SJSA1 (cell line): ENCODE results near the gene STAB2. TPM values are rescaled to one million over a fixed set of nuclear protein-coding genes. Genes with fewer than 3 reads are reported as not detected.

Experiments used
- DNase-seq, 2 experiments: peaks; one replicate each; pipeline ENCODE4 v3.0.0-alpha.2; 2015 to 2020; ENCODE audit warnings: low spot score in 2 of 2, low read depth in 1 of 2
- H3K27ac ChIP-seq: fragments of 250-450 bp; sonication (Bioruptor Pico); 2 replicates; pipeline ENCODE4 v1.5.1; 2020; ENCODE audit warnings: mild to moderate bottlenecking, moderate library complexity
- H3K27me3 ChIP-seq: fragments of 250-450 bp; sonication (Bioruptor Pico); replicated peaks from 2 replicates; pipeline ENCODE4 v1.5.1; 2020; ENCODE audit warnings: mild to moderate bottlenecking, moderate library complexity
- H3K36me3 ChIP-seq: fragments of 250-450 bp; sonication (Bioruptor Pico); 2 replicates; pipeline ENCODE4 v1.5.1; 2020; ENCODE audit warnings: mild to moderate bottlenecking
- H3K4me1 ChIP-seq: fragments of 250-450 bp; sonication (Bioruptor Pico); replicated peaks from 2 replicates; pipeline ENCODE4 v1.6.1; 2021; ENCODE audit warnings: mild to moderate bottlenecking
- H3K4me3 ChIP-seq: fragments of 250-450 bp; sonication (Bioruptor Pico); 2 replicates; pipeline ENCODE4 v1.5.1; 2020; ENCODE audit warnings: mild to moderate bottlenecking
- H3K9me3 ChIP-seq: fragments of 250-450 bp; sonication (Bioruptor Pico); replicated peaks from 2 replicates; pipeline ENCODE4 v1.5.1; 2020; ENCODE audit warnings: mild to moderate bottlenecking
- total RNA-seq: library from RNA; depleted of rRNA; stranded (reverse); fragments of >200 nt; shearing (Covaris generic); gene quantifications from 2 replicates; pipeline ENCODE4 v1.2.3, GENCODE V29; 2014

STAB2 gene
- total RNA-seq, 1 experiment from 2014 or later = not detected

DNA sequence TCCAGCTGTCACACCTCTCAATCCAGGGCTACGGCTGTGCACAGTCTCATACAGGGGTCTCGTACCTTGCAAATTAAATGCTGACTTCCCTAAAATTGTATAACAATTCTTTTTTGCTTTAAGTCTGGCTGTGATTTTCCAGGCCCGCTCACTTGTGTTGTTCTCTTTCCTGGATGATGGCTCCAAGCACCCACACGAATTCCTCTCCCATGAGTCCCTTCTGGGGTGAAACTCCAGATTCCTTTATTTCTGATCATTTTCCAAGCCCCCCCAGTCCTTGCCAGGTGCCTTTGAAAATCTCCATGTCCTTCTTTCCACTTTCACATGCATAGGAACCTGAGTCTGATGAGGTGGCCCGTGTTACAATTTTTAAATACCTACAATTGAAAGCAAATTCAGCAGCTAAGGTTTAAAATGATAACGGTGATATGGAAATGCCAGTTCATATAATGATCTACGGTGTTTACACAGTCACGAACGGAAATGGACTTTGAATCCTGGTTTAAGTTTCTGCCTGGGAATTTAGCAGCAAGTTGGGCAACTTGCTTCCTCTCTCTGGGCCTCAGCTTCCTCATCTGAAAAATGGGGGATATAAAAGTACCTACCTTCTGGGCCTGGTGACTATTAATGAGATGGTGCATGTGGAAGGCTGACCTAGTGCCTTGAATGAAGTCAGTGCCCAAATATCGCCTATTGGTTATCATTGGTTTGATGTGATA lies 85.5 kb downstream of the STAB2 start:
- Histone ChIP-seq H3K27me3 (no peaks in the 10 kb centered on the region; the same call in 1 of the 2 replicates), H3K27ac (no peak overlapping the region), H3K4me1 (no peaks in the 10 kb centered on the region), H3K36me3 (no peaks in the 10 kb centered on the region), H3K9me3 (no peaks in the 10 kb centered on the region), H3K4me3 (no peak overlapping the region)
- DNase-seq = no peak

DNA sequence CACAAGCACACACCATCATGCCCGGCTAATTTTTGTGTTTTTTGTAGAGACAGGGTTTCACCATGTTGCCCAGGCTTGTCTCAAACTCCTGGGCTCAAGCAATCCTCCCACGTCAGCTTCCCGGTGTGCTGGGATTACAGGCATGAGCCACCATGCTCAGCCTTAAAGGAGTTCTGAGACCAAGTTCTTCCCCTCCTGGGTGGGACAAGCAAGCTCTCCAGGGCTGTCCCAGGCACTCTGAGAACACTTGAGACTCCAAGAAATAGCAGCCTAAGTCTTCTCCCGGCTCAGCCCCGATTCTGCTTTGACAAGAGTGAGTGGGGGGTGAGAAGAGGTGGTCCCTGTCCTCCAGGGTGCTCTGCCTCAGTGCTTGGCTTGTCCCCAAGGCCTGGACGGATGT lies 86.4 kb downstream of the STAB2 start:
- DNase-seq = no peak
- Histone ChIP-seq H3K27me3 (no peaks in the 10 kb centered on the region; the same call in 1 of the 2 replicates), H3K27ac (no peak overlapping the region), H3K9me3 (no peaks in the 10 kb centered on the region), H3K36me3 (no peaks in the 10 kb centered on the region), H3K4me3 (no peak overlapping the region), H3K4me1 (no peaks in the 10 kb centered on the region)

DNA sequence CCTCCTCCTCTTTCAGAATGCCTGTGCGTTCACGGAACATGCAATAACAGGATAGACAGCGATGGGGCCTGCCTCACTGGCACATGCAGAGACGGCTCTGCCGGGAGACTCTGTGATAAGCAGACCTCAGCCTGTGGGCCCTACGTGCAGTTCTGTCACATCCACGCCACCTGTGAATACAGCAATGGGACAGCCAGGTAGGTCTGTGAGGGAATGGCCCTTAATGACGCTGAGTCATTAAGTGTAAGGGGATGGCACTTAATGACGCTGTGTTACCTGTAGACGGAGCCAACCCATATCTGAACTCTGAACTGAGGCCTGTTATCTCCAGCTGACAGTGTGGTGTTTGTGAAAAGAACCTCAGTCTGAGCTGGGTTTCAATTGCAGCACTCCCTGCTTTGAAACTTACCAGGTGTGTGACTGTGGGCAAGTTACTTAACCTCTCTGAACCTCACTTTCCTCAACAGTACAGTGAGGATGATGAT lies 86.9 kb downstream of the STAB2 start:
- no peaks in the 10 kb centered on the region for H3K4me1 ChIP-seq
- no peak overlapping the region for H3K4me3 ChIP-seq
- no peaks in the 10 kb centered on the region for H3K36me3 ChIP-seq
- H3K9me3 ChIP-seq = no peaks in the 10 kb centered on the region
- H3K27me3 ChIP-seq = no peaks in the 10 kb centered on the region; the same call in 1 of the 2 replicates
- no peak for DNase-seq
- H3K27ac ChIP-seq = no peak overlapping the region

DNA sequence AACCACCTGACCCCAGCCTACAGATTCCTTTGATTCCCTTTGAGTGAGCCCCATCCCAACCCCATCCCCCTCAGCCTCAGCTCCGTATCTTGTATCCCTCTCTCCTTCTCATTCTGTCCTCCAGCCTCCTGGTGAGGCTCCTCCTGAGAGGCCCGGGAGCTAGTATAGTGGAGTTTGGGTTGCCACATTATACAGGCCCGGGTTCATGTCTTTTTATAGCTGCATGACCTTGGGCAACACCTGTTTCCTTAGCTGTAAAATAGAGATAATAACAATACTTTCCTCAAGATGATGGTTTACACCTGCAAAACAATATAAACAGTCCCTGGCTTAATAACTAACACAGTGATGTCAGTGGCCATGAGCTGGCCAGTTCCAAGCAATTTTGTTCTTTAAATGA lies 89.8 kb downstream of the STAB2 start:
- Histone ChIP-seq H3K9me3 (no peaks in the 10 kb centered on the region), H3K27me3 (no peaks in the 10 kb centered on the region; the same call in 1 of the 2 replicates), H3K36me3 (no peaks in the 10 kb centered on the region), H3K4me3 (no peak overlapping the region), H3K4me1 (no peaks in the 10 kb centered on the region), H3K27ac (no peak overlapping the region)
- no peak for DNase-seq

DNA sequence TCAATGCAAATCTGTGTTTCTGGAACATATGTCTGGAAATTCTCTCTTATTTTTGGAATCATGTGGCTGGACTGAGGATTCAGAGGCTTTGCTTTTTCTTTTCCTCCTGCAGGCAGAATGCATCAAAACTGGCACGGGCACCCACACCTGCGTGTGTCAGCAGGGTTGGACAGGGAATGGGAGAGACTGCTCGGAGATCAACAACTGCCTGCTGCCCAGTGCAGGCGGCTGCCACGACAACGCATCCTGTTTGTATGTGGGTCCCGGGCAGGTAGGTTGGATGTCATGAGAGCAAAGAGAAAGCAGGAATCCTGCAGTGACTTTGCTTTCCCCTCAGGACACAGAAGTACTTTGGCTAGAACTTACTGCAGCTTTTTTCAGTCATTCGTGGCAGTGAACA lies 90.3 kb downstream of the STAB2 start:
- Histone ChIP-seq H3K27ac (no peak overlapping the region), H3K9me3 (no peaks in the 10 kb centered on the region), H3K4me1 (no peaks in the 10 kb centered on the region), H3K36me3 (no peaks in the 10 kb centered on the region), H3K4me3 (no peak overlapping the region), H3K27me3 (no peaks in the 10 kb centered on the region; the same call in 1 of the 2 replicates)
- DNase-seq = no peak

DNA sequence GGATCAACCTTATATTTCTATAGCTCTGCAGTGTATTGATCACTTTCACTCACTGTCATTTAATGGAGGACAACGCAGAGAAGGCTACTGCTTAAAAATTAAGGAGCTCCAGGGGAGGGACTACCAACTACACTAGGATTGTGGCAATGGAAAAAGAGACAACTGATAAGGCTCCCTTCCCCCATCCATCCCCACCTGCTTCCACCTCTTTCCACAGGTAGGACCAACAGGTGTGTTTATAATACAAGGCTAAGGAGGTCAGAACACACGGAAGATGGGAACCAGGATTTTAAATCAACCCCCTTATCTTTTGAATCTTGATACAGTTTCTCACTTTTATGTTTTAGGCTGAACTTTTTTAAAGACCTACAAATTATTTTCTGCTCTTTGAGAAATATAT lies 90.8 kb downstream of the STAB2 start:
- no peaks in the 10 kb centered on the region; the same call in none of the 2 replicates for H3K27me3 ChIP-seq
- H3K27ac ChIP-seq = no peak overlapping the region
- H3K9me3 ChIP-seq = no peaks in the 10 kb centered on the region
- no peaks in the 10 kb centered on the region for H3K36me3 ChIP-seq
- DNase-seq = no peak
- H3K4me3 ChIP-seq = no peak overlapping the region
- no peaks in the 10 kb centered on the region for H3K4me1 ChIP-seq

DNA sequence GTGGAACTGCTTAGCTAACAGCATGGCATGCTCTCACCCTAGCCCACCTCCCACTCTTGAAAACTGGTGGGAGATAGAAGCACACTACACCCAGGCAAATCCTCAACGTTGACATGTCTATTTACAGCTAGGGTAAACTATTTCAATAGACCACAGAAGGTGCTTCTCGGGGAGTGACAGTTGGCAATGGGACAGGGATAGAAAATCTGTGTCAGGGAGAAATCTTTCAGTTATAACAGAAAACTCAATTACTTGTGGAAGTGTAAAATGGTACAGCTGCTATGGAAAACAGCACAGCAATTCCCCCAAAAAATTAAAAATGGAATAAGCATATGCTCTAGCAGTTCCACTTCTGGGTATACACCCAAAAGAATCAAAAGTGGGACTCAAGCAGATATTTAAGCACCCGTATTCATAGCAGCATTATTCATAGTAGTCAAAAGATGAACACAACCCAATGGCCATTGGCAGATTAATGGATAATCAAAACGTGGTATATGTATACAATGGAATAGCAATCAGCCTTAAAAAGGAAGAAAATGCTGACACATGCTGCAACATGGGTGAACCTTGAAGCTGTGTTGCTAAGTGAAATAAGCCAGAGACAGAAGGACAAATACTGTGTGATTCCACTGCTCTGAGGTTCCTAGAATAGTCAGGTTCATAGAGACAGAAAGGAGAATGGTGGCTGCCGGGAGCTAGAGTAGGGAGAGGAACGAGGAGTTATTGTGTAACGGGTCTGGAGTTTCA lies 92.5 kb downstream of the STAB2 start:
- no peaks in the 10 kb centered on the region for H3K9me3 ChIP-seq
- no peaks in the 10 kb centered on the region for H3K36me3 ChIP-seq
- H3K4me3 ChIP-seq = no peak overlapping the region
- H3K4me1 ChIP-seq = no peaks in the 10 kb centered on the region
- no peaks in the 10 kb centered on the region; the same call in none of the 2 replicates for H3K27me3 ChIP-seq
- no peak for DNase-seq
- no peak overlapping the region for H3K27ac ChIP-seq

DNA sequence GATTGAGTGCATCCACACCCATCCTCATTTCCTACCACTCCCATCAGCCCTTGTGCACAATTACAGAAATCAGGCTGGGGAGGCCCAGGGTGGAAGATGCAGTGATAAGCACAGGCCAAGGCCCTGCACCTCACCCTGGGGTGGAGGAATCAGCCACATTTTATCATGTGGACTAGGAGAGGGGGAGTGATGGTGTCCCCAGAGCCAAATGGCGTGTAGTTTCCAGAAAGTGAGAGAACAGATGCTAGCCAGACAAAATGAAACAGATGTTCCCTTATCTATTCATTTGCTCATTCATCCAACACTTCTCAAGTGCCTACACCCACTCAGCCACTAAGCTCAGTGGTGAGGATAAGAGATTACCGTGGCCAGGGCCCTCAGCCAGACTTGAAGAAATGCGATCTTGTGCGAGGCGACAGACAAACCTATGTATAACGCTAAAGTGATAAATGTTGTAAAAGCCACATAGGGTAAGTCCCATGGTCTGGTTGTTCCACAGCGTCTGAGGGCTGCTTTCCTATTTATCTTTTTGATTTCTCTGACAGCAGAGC lies 93.6 kb downstream of the STAB2 start:
- Histone ChIP-seq H3K9me3 (no peaks in the 10 kb centered on the region), H3K27ac (no peak overlapping the region), H3K36me3 (no peaks in the 10 kb centered on the region), H3K4me3 (no peak overlapping the region), H3K4me1 (no peaks in the 10 kb centered on the region), H3K27me3 (no peaks in the 10 kb centered on the region; the same call in 1 of the 2 replicates)
- no peak for DNase-seq

DNA sequence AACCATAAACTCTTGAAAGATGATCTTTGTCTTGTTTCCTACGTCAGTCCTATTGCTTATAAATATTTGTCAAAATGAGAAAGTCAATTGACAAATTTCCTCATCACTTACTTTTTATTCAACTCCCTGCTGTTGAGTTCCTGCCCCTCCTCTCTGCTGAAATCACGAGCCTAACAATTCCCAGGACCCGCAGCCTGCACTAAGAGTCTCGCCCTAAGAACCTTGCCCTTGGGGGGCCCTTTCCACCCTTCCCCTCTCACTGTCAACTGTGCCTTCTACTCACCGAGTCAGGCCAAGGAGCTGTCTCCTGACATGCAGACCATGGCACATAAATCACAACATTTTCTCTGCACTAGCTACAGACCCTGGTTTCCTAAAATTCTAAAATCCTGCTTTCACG lies 99.0 kb downstream of the STAB2 start:
- no peak overlapping the region for H3K27ac ChIP-seq
- H3K36me3 ChIP-seq = no peaks in the 10 kb centered on the region
- H3K4me3 ChIP-seq = no peak overlapping the region
- no peaks in the 10 kb centered on the region for H3K9me3 ChIP-seq
- no peak for DNase-seq
- no peaks in the 10 kb centered on the region for H3K4me1 ChIP-seq
- H3K27me3 ChIP-seq = no peaks in the 10 kb centered on the region; the same call in 1 of the 2 replicates

DNA sequence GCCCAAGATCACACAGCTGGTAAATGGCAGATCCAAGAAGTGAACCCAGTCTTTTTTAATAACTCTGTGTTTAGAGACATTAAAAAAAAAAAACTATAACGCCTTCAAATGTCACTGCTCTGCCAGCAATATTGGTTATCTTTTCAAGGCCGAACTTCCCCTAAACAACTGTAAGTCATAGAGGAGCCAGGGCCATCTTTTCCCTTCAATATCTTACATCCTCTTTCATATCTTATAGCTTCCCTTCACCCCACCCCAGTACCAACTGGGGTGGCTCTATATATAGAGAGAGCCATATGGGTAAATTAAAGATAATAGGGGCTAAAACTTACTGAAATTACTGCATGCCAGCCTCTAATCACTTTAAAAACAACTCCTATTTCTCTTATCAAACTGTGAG lies 100.2 kb downstream of the STAB2 start:
- no peaks in the 10 kb centered on the region for H3K4me1 ChIP-seq
- H3K9me3 ChIP-seq = no peaks in the 10 kb centered on the region
- no peaks in the 10 kb centered on the region for H3K36me3 ChIP-seq
- no peak for DNase-seq
- no peak overlapping the region for H3K27ac ChIP-seq
- no peaks in the 10 kb centered on the region; the same call in 1 of the 2 replicates for H3K27me3 ChIP-seq
- no peak overlapping the region for H3K4me3 ChIP-seq

DNA sequence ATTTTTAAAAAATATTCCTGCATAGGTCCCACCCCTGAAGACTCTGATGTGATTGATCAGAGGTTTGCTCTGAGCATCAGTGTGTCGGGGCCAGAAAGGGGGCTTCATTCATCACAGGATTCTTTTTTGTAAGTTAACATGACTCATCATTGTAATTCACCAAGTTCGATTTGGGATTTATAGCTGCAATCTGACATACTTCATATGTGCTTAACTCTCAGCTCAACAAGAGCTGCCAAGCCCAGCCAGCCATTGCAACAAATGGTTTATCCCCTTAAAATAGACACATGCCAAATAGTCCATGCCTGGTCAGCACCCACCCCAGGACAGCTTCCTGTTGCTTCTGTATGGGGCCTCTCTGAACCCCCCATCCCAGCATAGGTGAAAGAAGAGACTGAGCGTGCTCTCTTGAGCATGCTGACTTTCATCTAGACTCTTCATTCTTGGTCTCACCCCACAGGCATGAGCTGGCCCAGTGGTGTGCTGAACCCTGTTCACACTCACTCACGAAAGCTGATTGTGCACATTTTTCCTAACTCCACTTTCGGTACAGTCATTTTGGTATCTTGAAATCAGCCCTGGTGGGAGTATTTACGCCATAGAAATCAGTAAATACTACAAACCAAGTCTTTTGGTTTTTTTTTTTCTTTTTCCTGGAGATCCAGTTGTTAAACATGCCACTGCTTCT lies 101.4 kb downstream of the STAB2 start:
- no peaks in the 10 kb centered on the region for H3K27me3 ChIP-seq
- no peaks in the 10 kb centered on the region for H3K36me3 ChIP-seq
- DNase-seq = no peak
- no peak overlapping the region for H3K4me3 ChIP-seq
- H3K4me1 ChIP-seq = no peaks in the 10 kb centered on the region
- H3K9me3 ChIP-seq = no peaks in the 10 kb centered on the region
- no peak overlapping the region for H3K27ac ChIP-seq

DNA sequence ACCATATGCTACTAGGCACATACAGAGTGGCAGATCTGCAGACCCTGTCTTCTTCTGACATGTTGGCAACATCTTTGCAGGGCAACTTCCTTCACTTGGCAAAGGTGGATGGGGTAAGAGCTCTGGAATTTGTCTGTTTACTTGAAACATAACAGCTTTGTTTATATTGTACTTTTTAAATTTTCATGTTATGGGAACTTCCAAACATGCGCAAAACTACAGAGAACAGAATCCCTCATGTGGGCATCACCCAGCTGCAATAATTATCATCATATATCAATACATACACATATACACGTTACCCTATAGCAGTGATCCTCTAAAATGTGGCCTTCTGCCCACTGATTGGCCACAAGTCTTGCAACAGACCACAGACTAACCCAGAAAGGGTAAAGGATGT lies 103.4 kb downstream of the STAB2 start:
- Histone ChIP-seq H3K4me3 (no peak overlapping the region), H3K4me1 (no peaks in the 10 kb centered on the region), H3K9me3 (no peaks in the 10 kb centered on the region), H3K27ac (no peak overlapping the region), H3K27me3 (no peaks in the 10 kb centered on the region), H3K36me3 (no peaks in the 10 kb centered on the region)
- DNase-seq = no peak

DNA sequence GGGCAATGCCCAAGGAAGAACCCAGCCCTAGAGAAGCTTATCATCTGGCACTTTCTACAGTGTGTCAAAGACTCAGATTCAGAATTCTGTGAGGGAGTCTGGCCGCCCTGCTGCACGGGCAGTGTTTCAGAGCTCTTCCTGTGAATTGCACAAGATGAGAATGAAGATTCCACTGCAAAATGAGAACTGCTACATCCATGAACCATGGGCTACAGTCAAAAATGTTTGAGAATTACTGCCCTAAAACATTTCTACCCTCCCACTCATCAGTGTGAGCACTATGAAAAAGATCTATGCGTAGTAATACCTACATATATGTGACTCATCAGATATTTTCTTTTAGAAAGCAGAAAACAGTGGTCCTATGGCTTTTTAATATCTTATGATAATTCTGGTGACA lies 104.0 kb downstream of the STAB2 start:
- H3K27ac ChIP-seq = no peak overlapping the region
- no peak for DNase-seq
- no peaks in the 10 kb centered on the region for H3K27me3 ChIP-seq
- H3K9me3 ChIP-seq = no peaks in the 10 kb centered on the region
- no peak overlapping the region for H3K4me3 ChIP-seq
- no peaks in the 10 kb centered on the region for H3K36me3 ChIP-seq
- H3K4me1 ChIP-seq = no peaks in the 10 kb centered on the region
